ENCODE results near the gene MAPT. TPM values are rescaled to one million over a fixed set of nuclear protein-coding genes. Genes with fewer than 3 reads are reported as not detected.

Gene MAPT
- total RNA-seq, 1 experiment from 2014 or later: 37.5 TPM

DNA sequence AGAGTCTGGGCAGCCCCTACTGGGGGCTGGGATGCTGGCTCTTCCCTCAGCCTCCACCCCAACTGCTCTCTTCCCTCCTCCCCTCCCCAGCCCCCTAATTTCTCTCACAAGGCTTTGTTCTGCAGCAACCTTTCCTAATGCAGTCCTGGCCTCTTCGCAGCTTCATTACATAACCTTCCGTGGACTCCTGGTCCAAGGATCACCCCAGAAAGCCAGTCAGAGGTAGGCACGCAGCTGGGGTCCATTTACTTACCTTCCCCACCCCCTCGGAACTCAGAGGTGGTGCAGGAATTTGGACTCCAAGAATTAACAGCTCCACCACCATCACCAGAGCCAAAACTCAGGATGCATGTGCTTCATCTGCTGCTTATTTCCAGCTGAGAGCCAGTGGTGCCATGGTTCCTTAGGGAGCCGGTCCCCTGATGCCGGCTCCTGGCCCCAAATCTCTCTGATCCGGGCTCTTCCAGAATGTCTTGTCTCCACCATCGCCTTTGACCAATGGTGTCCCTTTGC lies 40.9 kb downstream of the MAPT start:
- H3K27ac ChIP-seq (ENCODE audit: low read depth, low read length): no peak overlapping the region
- no peak overlapping the region for H2AFZ ChIP-seq (ENCODE audit: low read depth, low read length, poor library complexity, severe bottlenecking)
- H3K4me1 ChIP-seq (ENCODE audit: control insufficient read depth in 1 of 2, insufficient read depth in 2 of 2, low read length in 2 of 2): no peaks in the 10 kb centered on the region
- DNase-seq (ENCODE audit: low read depth, low spot score) (no peak), ATAC-seq (no peak)
- no peak overlapping the region for H3K4me3 ChIP-seq (replicated peaks in 1 of 2; ENCODE audit: low read depth in 1 of 2, low read length in 2 of 2)
- BruUV-seq (replicated peaks): no TSS peak
- H3K9me3 ChIP-seq (ENCODE audit: control insufficient read depth in 1 of 2, insufficient read depth in 1 of 2, low read depth in 1 of 2, low read length in 2 of 2): no peaks in the 10 kb centered on the region
- intact Hi-C loops (cut with micrococcal nuclease): no loop called here
- H3K36me3 ChIP-seq (ENCODE audit: control insufficient read depth in 1 of 2, insufficient read depth in 2 of 2, low read length in 2 of 2): no peaks in the 10 kb centered on the region
- no peaks in the 10 kb centered on the region for H3K27me3 ChIP-seq (ENCODE audit: insufficient read depth, low read length)
- no peaks in the 10 kb centered on the region for H3K9me2 ChIP-seq (ENCODE audit: insufficient read depth)
- ChIA-PET CTCF (interaction anchor here (2.3 kb wide), 1 partner anchor 14 kb away, joined by 8 read pairs; no protein-coding TSS in a partner anchor), RAD21 (ENCODE audit: low non-redundant PET in 1 of 2, low total read pairs in 2 of 2, uncharacterized antibody in 2 of 2, unreplicated experiment in 2 of 2) (no interaction called here), POLR2A (no interaction called here)
- TF ChIP-seq TCF7L2 (IDR thresholded peaks at IDR 0.05; ENCODE audit: borderline replicate concordance, extremely low read depth, insufficient read depth, insufficient read length) (no peak), YY1 (IDR thresholded peaks at IDR 0.05; ENCODE audit: extremely low read depth, insufficient replicate concordance, low read depth, low read length) (no peak), JUND (IDR thresholded peaks at IDR 0.05) (no peak)
- TF ChIP-seq, protein P1, sequence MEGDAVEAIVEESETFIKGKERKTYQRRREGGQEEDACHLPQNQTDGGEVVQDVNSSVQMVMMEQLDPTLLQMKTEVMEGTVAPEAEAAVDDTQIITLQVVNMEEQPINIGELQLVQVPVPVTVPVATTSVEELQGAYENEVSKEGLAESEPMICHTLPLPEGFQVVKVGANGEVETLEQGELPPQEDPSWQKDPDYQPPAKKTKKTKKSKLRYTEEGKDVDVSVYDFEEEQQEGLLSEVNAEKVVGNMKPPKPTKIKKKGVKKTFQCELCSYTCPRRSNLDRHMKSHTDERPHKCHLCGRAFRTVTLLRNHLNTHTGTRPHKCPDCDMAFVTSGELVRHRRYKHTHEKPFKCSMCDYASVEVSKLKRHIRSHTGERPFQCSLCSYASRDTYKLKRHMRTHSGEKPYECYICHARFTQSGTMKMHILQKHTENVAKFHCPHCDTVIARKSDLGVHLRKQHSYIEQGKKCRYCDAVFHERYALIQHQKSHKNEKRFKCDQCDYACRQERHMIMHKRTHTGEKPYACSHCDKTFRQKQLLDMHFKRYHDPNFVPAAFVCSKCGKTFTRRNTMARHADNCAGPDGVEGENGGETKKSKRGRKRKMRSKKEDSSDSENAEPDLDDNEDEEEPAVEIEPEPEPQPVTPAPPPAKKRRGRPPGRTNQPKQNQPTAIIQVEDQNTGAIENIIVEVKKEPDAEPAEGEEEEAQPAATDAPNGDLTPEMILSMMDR (IDR thresholded peaks at IDR 0.05 in 2 of 3, conservative IDR thresholded peaks at IDR 0.05 in 1 of 3; ENCODE audit: borderline replicate concordance in 1 of 3, insufficient read depth in 1 of 3, low read depth in 2 of 3, low read length in 2 of 3): no peak
- TF ChIP-seq, protein P2, sequence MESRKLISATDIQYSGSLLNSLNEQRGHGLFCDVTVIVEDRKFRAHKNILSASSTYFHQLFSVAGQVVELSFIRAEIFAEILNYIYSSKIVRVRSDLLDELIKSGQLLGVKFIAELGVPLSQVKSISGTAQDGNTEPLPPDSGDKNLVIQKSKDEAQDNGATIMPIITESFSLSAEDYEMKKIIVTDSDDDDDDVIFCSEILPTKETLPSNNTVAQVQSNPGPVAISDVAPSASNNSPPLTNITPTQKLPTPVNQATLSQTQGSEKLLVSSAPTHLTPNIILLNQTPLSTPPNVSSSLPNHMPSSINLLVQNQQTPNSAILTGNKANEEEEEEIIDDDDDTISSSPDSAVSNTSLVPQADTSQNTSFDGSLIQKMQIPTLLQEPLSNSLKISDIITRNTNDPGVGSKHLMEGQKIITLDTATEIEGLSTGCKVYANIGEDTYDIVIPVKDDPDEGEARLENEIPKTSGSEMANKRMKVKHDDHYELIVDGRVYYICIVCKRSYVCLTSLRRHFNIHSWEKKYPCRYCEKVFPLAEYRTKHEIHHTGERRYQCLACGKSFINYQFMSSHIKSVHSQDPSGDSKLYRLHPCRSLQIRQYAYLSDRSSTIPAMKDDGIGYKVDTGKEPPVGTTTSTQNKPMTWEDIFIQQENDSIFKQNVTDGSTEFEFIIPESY (IDR thresholded peaks at IDR 0.05; ENCODE audit: extremely low read depth, insufficient replicate concordance, low read length): no peak
- no peak overlapping the region for H3K9ac ChIP-seq (ENCODE audit: low read length)
- no peaks in the 10 kb centered on the region for H4K20me1 ChIP-seq (ENCODE audit: insufficient read depth)
- H3K4me2 ChIP-seq (ENCODE audit: low read length): no peak overlapping the region
- no peaks in the 10 kb centered on the region for H3K79me2 ChIP-seq (ENCODE audit: insufficient read depth, low read length)

Data from HCT116 (cell line).